GM18520 (cell line): ENCODE results near the gene CD63.

ENCODE experiments used
- ATAC-seq: cut with Tn5 transposase; IDR thresholded peaks from one replicate; pipeline ENCODE4 v1.9.1; 2021; ENCODE audit not compliant: unreplicated experiment

The CD63 gene

DNA sequence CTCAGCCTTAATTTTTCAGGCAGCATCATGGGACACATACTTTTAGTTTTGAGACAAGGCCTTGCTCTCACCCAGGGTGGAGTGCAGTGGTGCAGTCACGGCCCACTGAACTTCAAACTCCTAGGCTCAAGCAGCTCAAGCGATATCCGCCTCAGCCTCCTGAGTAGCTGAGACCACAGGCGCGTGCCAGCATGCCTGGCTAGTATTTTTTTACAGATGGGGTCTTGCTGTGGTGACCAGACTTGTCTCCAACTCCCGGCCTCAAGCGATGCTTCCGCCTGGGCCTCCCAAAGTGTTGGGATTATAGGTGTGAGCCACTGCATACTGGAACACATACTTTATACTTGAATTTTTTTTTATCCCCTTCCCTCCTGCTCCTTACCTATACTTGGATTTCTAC, 5.9 kb downstream of the CD63 start:
- ATAC-seq, result no peak

DNA sequence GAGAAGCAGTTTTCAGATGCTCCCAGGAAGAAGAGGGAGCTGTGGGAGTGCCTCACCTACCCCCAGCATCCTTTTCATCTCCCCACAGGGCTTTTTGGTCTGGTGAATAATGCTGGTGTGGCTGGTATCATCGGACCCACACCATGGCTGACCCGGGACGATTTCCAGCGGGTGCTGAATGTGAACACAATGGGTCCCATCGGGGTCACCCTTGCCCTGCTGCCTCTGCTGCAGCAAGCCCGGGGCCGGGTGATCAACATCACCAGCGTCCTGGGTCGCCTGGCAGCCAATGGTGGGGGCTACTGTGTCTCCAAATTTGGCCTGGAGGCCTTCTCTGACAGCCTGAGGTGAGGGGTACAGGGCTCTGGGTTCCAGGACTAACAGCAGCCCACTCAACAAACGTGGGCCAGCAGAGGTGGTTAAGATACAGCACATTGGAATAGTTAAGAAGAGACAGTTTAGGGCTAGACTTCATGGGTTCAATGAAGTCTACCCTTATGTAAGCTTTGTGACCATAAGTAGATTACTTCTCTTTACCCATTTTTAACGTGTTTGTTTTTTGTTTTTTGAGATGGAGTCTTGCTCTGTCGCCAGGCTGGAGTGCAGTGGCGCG, 7.1 kb downstream of the CD63 start:
- no peak for ATAC-seq

DNA sequence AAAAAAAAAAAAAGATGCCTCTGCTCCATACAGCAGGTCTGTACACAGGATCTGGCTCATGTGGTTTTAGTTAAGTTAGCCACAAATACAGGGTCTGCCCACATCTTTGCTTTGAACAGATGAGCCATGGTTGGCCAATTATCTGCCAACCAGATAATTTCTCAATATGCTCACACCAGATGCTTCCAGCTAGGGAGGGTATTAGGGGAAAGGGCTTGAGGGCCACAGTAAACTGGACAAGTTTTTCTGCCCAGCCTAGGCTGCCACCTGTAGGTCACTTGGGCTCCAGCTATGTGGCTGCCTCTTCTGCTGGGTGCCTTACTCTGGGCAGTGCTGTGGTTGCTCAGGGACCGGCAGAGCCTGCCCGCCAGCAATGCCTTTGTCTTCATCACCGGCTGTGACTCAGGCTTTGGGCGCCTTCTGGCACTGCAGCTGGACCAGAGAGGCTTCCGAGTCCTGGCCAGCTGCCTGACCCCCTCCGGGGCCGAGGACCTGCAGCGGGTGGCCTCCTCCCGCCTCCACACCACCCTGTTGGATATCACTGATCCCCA, 7.8 kb downstream of the CD63 start:
- ATAC-seq, result no peak

DNA sequence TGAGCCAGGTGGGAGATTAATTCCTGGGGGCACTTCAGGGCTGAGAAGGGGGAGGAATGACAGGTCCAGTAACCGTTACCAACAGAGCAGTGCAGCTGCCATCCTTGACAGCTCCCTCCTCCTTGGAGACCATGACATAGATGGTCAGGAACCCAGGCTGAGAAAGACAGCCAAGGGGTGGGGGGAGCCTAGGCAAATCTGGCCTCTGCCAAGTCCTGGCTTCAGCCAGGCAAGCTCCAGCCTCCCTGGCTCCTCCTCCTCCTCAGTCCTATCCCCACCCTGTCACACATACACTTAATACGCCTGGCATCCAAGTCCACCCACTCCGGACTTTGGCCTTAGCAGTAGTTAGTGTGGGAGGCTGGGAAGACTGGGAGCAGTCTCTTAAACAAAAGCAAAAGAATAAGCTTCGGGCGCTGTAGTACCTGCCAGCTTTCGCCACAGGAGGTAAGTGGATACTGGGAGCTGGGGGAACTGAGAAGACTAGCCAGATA, 8.7 kb downstream of the CD63 start, which contains the start of gene RDH5:
Gene RDH5, plus strand, starts transcription at position 323 of the 494 bp plus-strand sequence. CDS start 792 bp downstream, outside the sequence.
- ATAC-seq, result no peak

GRCh38 chr12:55719371-55719770, 9.4 kb downstream of the CD63 start:
- no peak for ATAC-seq

GRCh38 chr12:55718624-55719275, 10.1 kb downstream of the CD63 start:
- no peak for ATAC-seq

DNA sequence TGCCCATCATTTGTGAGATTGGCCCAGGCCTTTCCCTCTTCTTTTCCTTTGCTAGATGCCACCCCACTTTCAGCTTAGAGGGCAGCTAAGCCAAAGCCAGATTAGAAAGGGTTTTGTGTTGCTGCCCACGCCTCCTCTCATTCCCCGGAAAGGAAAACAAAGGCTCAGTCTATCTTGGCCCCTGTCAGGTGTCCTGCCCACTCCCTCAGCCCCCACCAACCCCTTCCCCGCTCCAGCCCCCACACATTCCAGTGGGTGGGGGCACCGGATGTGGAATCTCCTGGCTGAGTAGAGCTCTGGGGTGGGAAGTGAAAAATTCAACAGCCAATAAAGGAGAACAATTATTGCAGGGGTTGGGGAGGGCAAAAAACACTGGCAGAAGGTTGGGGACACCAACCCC, 10.8 kb downstream of the CD63 start:
- ATAC-seq, result no peak

- ATAC-seq, result no peak
Observed at GRCh38 chr12:55717011-55718007, 11.5 kb downstream of the CD63 start.

- no peak for ATAC-seq
Observed at GRCh38 chr12:55716582-55716957, 12.2 kb downstream of the CD63 start.

DNA sequence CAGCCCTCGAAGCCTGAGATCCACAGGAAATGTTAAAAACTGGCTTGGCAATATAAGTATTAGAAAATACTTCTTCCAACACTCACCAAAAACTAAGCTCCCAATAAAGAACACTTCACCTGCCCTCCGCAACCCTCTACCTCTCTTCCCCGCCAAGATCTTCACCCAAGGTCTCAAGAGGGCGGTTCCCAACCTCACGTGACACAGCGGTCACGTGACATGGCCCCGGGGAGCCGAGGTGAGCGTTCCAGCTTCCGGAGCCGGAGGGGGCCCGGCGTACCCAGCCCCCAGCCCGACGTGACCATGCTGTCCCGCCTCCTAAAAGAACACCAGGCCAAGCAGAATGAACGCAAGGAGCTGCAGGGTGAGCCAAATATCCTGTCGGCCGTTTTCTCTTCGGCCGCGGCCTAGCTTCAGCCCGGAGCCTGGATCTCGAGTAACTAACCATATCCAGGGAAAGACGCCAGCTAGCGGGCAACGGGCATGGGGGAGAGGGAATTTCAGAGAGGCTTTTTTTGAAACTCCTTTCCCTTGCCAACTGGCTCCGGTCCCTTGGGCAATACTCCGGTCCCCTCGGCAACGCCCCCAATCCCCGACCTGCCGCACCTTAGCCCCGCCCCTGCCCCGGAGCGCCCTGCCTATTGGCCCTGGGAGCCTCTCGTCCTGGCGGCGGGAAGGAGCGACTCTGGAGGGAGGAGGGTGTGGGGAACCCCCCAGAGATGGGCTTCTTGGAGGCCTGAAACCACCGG, 12.8 kb downstream of the CD63 start, which contains the start of gene BLOC1S1:
Gene BLOC1S1, plus strand, starts transcription at position 214 of the 749 bp plus-strand sequence. Its CDS starts 6 bp downstream, at position 220.
- ATAC-seq, result peak; percentile 73

- no peak for ATAC-seq
Observed at GRCh38 chr12:55715169-55715764, 13.5 kb downstream of the CD63 start.

- no peak for ATAC-seq
Observed at GRCh38 chr12:55713721-55714120, 15.1 kb downstream of the CD63 start.

DNA sequence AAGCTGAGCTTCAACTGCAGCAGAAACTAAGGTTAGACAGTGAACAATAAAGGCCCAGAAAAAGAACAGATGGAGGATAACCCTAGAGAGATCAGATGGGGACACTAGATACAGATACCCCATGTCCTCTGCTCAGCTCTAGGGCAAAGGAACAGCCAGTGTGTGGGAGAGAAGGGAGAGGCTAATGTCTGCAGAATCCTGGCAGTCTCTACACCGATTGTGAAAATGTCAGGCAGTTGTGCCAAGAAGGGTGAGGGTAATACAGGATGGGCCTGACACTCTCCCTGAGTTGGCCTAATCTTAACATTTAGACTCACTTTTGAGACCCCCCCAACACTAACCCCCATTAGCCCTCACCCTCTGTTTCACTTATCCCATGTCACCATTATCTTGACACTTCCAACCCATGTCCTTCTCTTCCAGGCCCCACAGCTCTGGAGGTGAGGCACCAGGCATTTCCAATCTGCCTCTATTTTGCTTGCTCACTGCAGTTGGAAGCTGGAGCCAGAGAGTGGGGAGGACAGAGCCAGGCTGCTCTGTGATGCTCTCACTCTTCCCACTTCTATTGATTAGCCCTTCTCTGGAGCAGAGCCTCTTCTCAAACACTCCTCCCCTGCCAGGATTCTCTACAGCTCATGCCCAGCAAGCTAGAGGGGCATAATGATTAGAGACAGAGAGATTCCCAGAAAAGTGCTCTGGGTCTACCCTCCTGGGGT, 16.0 kb downstream of the CD63 start:
- no peak for ATAC-seq

GRCh38 chr12:55711786-55712553, 16.8 kb downstream of the CD63 start:
- ATAC-seq, result no peak

GRCh38 chr12:55708695-55709233, 20.0 kb downstream of the CD63 start:
- ATAC-seq, result no peak

GRCh38 chr12:55707841-55708694, 20.7 kb downstream of the CD63 start, which contains the start of gene ITGA7:
ITGA7 (minus strand) TSS chr12:55707904; CDS start chr12:55707682, 222 bp downstream.
- no peak for ATAC-seq

DNA sequence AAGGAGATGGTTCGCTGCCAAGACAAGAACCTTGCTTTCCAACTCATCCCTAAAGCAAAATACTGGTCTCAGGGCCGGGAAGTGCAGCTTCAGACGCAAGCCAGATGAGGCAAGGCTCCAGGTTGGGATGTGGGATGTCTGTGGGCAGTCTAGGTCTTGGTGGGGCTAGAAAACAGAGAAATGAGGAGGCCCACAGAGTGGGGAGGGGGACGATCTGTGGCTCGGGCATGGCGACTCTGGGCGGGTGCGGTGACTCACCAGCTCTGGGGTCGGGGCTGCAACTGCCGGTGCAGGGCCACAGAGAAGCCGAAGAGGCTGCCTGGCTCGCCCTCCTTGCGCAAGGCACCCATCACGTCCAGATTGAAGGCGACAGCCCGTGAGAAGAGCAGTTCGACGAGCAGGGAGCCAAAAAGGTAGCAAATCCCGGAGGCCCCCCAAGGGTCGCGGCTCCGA, 21.6 kb downstream of the CD63 start:
- ATAC-seq, result no peak
